Stimulated activated naive B cell treated with anti-CD40 and anti-IgM and Interleukin-4, amounts not matched to agents 10 μg/mL and 1 μg/mL and 100 μg/mL, for 72 hours (primary cell): ENCODE results near the gene EMC9.

Source experiments
- ATAC-seq, 2 donors: fragments of 150-1000 bp; cut with Tn5 transposase; replicated peaks; 2 replicates each; pipeline ENCODE4 v1.10.0; 2021; ENCODE audit warnings: moderate library complexity in 1 of 2
- DNase-seq: peaks from one replicate; pipeline ENCODE4 v3.0.0; 2021
- H3K27ac Mint-ChIP-seq: one replicate; pipeline ENCODE4 v1.8.0; 2022; ENCODE audit warnings: mild to moderate bottlenecking, mixed read lengths
- H3K27me3 Mint-ChIP-seq, 2 donors: one replicate each; pipeline ENCODE4 v1.8.0; 2022; ENCODE audit warnings: mixed read lengths in 2 of 2
- H3K36me3 Mint-ChIP-seq, 2 donors: one replicate each; pipeline ENCODE4 v1.8.0; 2022; ENCODE audit warnings: mixed read lengths in 2 of 2, mild to moderate bottlenecking in 1 of 2
- H3K4me1 Mint-ChIP-seq, 2 donors: one replicate each; pipeline ENCODE4 v1.8.0; 2022; ENCODE audit warnings: mixed read lengths in 2 of 2, mild to moderate bottlenecking in 1 of 2
- H3K4me3 Mint-ChIP-seq, 2 donors: one replicate each; pipeline ENCODE4 v1.8.0; 2022; ENCODE audit warnings: mild to moderate bottlenecking in 2 of 2, mixed read lengths in 2 of 2, moderate library complexity in 1 of 2
- H3K9me3 Mint-ChIP-seq, 2 donors: one replicate each; pipeline ENCODE4 v1.8.0; 2022; ENCODE audit warnings: mixed read lengths in 2 of 2, mild to moderate bottlenecking in 1 of 2

EMC9 gene

GRCh38 chr14:24181371-24182077 is 40.1 kb upstream of the EMC9 start:
- peaks cover 17 to 30% of the 10 kb centered on the region in 2 donors for H3K4me1 Mint-ChIP-seq
- no peaks in the 10 kb centered on the region for H3K27me3 Mint-ChIP-seq
- DNase-seq (no peak), ATAC-seq (no peak)
- H3K27ac Mint-ChIP-seq, result peak overlapping the region; percentile 56
- H3K36me3 Mint-ChIP-seq, result peaks cover 49 to 70% of the 10 kb centered on the region in 2 donors
- H3K9me3 Mint-ChIP-seq, result no peaks in the 10 kb centered on the region
- H3K4me3 Mint-ChIP-seq, result no peak overlapping the region

- no peaks in the 10 kb centered on the region for H3K9me3 Mint-ChIP-seq
- H3K27me3 Mint-ChIP-seq, result no peaks in the 10 kb centered on the region
- ATAC-seq (peak; percentile 49 to 59), DNase-seq (no peak)
- no peak overlapping the region for H3K4me3 Mint-ChIP-seq
- H3K36me3 Mint-ChIP-seq, result peaks cover 48 to 60% of the 10 kb centered on the region in 2 donors
- H3K4me1 Mint-ChIP-seq, result peaks cover 17 to 24% of the 10 kb centered on the region in 2 donors
- no peak overlapping the region for H3K27ac Mint-ChIP-seq
Observed at GRCh38 chr14:24179961-24180796, 38.8 kb upstream of the EMC9 start.

- peak overlapping the region; percentile 79 for H3K27ac Mint-ChIP-seq
- H3K9me3 Mint-ChIP-seq, result no peaks in the 10 kb centered on the region
- peak overlapping the region in 1 of 2 donors; percentile 11 for H3K4me3 Mint-ChIP-seq
- DNase-seq (no peak), ATAC-seq (peak; percentile 10 to 26)
- H3K4me1 Mint-ChIP-seq, result peaks cover 14 to 24% of the 10 kb centered on the region in 2 donors
- no peaks in the 10 kb centered on the region for H3K27me3 Mint-ChIP-seq
- H3K36me3 Mint-ChIP-seq, result peaks cover 43 to 58% of the 10 kb centered on the region in 2 donors
Observed at GRCh38 chr14:24179294-24179960, 38.0 kb upstream of the EMC9 start.

GRCh38 chr14:24178399-24179178 is 37.2 kb upstream of the EMC9 start:
- H3K4me1 Mint-ChIP-seq, result peaks cover 14 to 24% of the 10 kb centered on the region in 2 donors
- no peaks in the 10 kb centered on the region for H3K27me3 Mint-ChIP-seq
- no peaks in the 10 kb centered on the region for H3K9me3 Mint-ChIP-seq
- no peak for DNase-seq
- peaks cover 42 to 55% of the 10 kb centered on the region in 2 donors for H3K36me3 Mint-ChIP-seq
- peak overlapping the region; percentile 79 for H3K27ac Mint-ChIP-seq
- ATAC-seq, result no peak
- no peak overlapping the region for H3K4me3 Mint-ChIP-seq

- ATAC-seq, result no peak
- Mint-ChIP-seq H3K4me1 (peaks cover 15 to 28% of the 10 kb centered on the region in 2 donors), H3K9me3 (no peaks in the 10 kb centered on the region), H3K4me3 (no peak overlapping the region), H3K27ac (no peak overlapping the region), H3K27me3 (no peaks in the 10 kb centered on the region), H3K36me3 (peaks cover 35 to 49% of the 10 kb centered on the region in 2 donors)
- no peak for DNase-seq
Observed at GRCh38 chr14:24177891-24178290, 36.5 kb upstream of the EMC9 start.

GRCh38 chr14:24177041-24177825 is 35.8 kb upstream of the EMC9 start:
- H3K4me1 Mint-ChIP-seq, result peaks cover 17 to 35% of the 10 kb centered on the region in 2 donors
- no peaks in the 10 kb centered on the region for H3K9me3 Mint-ChIP-seq
- peaks cover 30 to 44% of the 10 kb centered on the region in 2 donors for H3K36me3 Mint-ChIP-seq
- peak overlapping the region; percentile 1 for H3K27ac Mint-ChIP-seq
- no peaks in the 10 kb centered on the region for H3K27me3 Mint-ChIP-seq
- no peak for DNase-seq
- ATAC-seq, result no peak
- no peak overlapping the region for H3K4me3 Mint-ChIP-seq

GRCh38 chr14:24176599-24176998 is 35.2 kb upstream of the EMC9 start:
- Mint-ChIP-seq H3K27me3 (no peaks in the 10 kb centered on the region), H3K4me1 (peaks cover 21 to 41% of the 10 kb centered on the region in 2 donors), H3K27ac (no peak overlapping the region), H3K9me3 (no peaks in the 10 kb centered on the region), H3K4me3 (no peak overlapping the region), H3K36me3 (peaks cover 29 to 39% of the 10 kb centered on the region in 2 donors)
- DNase-seq, result no peak
- no peak for ATAC-seq

- Mint-ChIP-seq H3K27me3 (no peaks in the 10 kb centered on the region), H3K27ac (peak overlapping the region; percentile 39), H3K4me1 (peaks cover 11 to 26% of the 10 kb centered on the region in 2 donors), H3K36me3 (peaks cover 20 to 27% of the 10 kb centered on the region in 2 donors), H3K4me3 (peak overlapping the region; percentile 25 to 99), H3K9me3 (no peaks in the 10 kb centered on the region)
- ATAC-seq, result no peak
- no peak for DNase-seq
Observed at GRCh38 chr14:24172871-24173281, 31.5 kb upstream of the EMC9 start.

- no peak overlapping the region for H3K27ac Mint-ChIP-seq
- H3K4me1 Mint-ChIP-seq, result peaks cover 15 to 26% of the 10 kb centered on the region in 2 donors
- H3K4me3 Mint-ChIP-seq, result peak overlapping the region; percentile 84 to 99
- no peaks in the 10 kb centered on the region for H3K27me3 Mint-ChIP-seq
- no peak for ATAC-seq
- no peak for DNase-seq
- H3K9me3 Mint-ChIP-seq, result no peaks in the 10 kb centered on the region
- peaks cover 24 to 29% of the 10 kb centered on the region in 2 donors for H3K36me3 Mint-ChIP-seq
Observed at GRCh38 chr14:24172261-24172860, 31.0 kb upstream of the EMC9 start.

GRCh38 chr14:24171422-24172260 is 30.2 kb upstream of the EMC9 start, which contains the start of gene REC8:
Gene REC8, plus strand, starts transcription at chr14:24172080. Its CDS starts 473 bp downstream, at chr14:24172553.
- no peaks in the 10 kb centered on the region for H3K27me3 Mint-ChIP-seq
- H3K9me3 Mint-ChIP-seq, result no peaks in the 10 kb centered on the region
- peak within 1 kb of the TSS; percentile 75 for H3K27ac Mint-ChIP-seq
- DNase-seq (peak; percentile 71), ATAC-seq (peak; percentile 87 to 90)
- peak within 1 kb of the TSS; percentile 84 to 99 for H3K4me3 Mint-ChIP-seq
- H3K36me3 Mint-ChIP-seq, result peaks cover 22 to 31% of the 10 kb centered on the region in 2 donors
- peaks cover 15 to 29% of the 10 kb centered on the region in 2 donors for H3K4me1 Mint-ChIP-seq

GRCh38 chr14:24167469-24168114 is 26.2 kb upstream of the EMC9 start:
- peak overlapping the region; percentile 37 for H3K27ac Mint-ChIP-seq
- H3K36me3 Mint-ChIP-seq, result peaks cover 58 to 65% of the 10 kb centered on the region in 2 donors
- DNase-seq, result no peak

GRCh38 chr14:24165785-24166184 is 24.4 kb upstream of the EMC9 start:
- Mint-ChIP-seq H3K27ac (peak overlapping the region; percentile 82), H3K4me1 (peaks cover 34 to 54% of the 10 kb centered on the region in 2 donors), H3K36me3 (peaks cover 65 to 74% of the 10 kb centered on the region in 2 donors), H3K9me3 (no peaks in the 10 kb centered on the region), H3K4me3 (no peak overlapping the region), H3K27me3 (no peaks in the 10 kb centered on the region)
- ATAC-seq (no peak), DNase-seq (no peak)

More at GRCh38 chr14:24167469-24168114, 26.2 kb upstream of the EMC9 start:
- H3K4me1 Mint-ChIP-seq, result peaks cover 36 to 57% of the 10 kb centered on the region in 2 donors
- H3K4me3 Mint-ChIP-seq, result no peak overlapping the region
- no peaks in the 10 kb centered on the region for H3K9me3 Mint-ChIP-seq
- no peak for ATAC-seq
- no peaks in the 10 kb centered on the region for H3K27me3 Mint-ChIP-seq
